Fibroblast of pulmonary artery (primary cell): ENCODE results near the gene TLK1.

Experiments used
- DNase-seq: peaks from one replicate; pipeline ENCODE4 v3.0.0-alpha.2; 2010; ENCODE audit warnings: low read depth
- H3K4me3 ChIP-seq: replicated peaks from 2 replicates; pipeline ENCODE4 v1.5.1; 2011; ENCODE audit warnings: low read depth, mild to moderate bottlenecking, control low read depth, low read length, moderate library complexity
- TF ChIP-seq, protein P1 (sequence below): IDR thresholded peaks from 2 replicates; pipeline ENCODE4 v1.5.1; 2011; ENCODE audit warnings: mild to moderate bottlenecking, control low read depth, low read length, inconsistent platforms; ENCODE audit errors: missing control alignments

TLK1 gene

DNA sequence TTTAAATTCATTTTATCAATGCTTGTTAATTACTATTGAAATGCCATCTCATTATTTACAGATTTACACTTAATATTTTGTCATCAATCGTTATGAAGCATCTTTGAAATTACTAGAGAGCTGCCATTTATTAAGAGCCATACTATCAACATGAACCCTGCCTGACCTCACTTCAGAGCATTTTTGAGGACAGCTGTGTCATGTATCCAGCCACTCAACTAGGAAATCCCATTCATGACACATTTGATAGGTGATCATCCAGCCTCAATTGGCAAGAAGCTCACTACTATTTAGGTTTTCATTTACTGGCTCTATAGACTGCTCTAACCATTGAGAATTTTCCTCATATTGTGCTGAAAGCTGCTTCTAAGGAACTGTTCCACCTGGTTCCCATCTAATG, 40.6 kb upstream of the TLK1 start:
- no peak overlapping the region for H3K4me3 ChIP-seq
- no peak for DNase-seq
- TF ChIP-seq, protein P1, sequence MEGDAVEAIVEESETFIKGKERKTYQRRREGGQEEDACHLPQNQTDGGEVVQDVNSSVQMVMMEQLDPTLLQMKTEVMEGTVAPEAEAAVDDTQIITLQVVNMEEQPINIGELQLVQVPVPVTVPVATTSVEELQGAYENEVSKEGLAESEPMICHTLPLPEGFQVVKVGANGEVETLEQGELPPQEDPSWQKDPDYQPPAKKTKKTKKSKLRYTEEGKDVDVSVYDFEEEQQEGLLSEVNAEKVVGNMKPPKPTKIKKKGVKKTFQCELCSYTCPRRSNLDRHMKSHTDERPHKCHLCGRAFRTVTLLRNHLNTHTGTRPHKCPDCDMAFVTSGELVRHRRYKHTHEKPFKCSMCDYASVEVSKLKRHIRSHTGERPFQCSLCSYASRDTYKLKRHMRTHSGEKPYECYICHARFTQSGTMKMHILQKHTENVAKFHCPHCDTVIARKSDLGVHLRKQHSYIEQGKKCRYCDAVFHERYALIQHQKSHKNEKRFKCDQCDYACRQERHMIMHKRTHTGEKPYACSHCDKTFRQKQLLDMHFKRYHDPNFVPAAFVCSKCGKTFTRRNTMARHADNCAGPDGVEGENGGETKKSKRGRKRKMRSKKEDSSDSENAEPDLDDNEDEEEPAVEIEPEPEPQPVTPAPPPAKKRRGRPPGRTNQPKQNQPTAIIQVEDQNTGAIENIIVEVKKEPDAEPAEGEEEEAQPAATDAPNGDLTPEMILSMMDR: no peak

DNA sequence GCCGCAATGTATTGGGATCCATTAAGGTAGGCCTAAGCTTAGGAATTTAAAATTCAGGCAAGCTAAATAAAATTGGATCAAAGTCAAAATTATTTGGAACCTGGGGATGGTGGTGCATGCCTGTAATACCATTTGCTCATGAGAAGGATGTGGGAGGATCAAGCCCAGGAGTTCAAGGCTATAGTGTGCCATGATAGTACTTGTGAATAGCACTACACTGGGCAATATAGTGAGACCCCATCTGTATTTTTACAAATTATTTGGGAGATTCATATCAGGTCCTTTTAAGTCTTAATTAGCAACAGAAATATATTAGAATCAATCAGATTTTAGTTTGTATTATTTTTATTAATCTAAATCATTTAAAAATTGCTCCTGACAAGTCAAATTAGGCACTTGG, 39.8 kb upstream of the TLK1 start:
- TF ChIP-seq, protein P1: no peak
- no peak overlapping the region for H3K4me3 ChIP-seq
- DNase-seq: no peak

DNA sequence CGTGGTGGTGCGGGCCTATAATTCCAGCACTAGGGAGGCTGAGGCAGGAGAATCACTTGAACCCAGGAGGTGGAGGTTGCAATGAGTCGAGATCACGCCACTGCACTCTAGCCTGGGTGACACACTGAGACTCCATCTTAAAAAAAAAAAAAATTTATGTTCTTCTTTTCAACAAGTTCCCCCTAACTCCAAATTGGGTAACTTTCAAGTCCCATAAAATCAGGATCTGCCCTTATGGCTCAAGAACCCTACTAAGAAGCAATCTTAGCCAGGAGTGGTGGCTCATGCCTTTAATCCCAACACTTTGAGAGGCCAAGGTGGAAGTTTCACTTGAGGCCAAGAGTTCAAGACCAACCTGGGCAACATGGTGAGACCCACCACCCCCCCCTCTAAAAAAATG, 30.3 kb upstream of the TLK1 start:
- no peak for DNase-seq
- TF ChIP-seq, protein P1: no peak
- H3K4me3 ChIP-seq: no peak overlapping the region

DNA sequence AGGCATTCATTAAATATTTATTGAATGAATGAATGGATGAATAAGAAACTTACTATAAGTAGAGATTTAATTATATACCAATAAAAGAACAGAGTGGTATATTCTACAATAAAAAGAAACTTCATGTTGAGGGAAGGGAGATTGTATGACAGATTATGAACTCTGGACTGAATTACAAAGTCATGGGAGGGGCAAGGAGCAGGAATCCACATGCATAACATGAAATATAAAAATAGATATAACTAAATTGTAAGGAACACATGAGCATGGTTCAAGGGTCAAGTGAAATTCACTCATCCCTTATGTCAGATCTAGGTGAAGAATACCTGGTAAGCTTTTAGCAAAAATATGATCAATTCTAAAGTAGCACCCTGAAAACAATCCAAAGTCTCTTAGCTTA, 27.1 kb upstream of the TLK1 start:
- H3K4me3 ChIP-seq: no peak overlapping the region
- TF ChIP-seq, protein P1: no peak
- no peak for DNase-seq

DNA sequence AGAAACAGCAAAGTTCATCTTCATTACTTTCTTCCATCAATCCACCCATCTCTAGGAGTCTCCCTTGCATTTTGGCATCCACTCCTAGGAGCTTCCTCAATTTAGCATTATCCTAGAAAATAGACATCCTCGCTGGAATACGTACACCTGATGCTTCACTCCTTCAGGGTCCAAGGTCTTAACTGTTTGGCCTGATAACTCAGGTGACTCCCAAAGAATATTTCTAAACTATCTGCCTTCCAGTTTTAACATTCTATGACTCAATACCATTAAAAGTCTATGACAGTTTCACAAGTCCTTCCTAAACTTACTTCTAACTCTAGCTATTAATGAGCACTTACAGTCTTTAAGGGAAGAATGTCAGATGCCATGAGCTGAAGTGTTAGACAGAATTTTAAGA, 26.5 kb upstream of the TLK1 start:
- TF ChIP-seq, protein P1: no peak
- no peak for DNase-seq
- H3K4me3 ChIP-seq: no peak overlapping the region

DNA sequence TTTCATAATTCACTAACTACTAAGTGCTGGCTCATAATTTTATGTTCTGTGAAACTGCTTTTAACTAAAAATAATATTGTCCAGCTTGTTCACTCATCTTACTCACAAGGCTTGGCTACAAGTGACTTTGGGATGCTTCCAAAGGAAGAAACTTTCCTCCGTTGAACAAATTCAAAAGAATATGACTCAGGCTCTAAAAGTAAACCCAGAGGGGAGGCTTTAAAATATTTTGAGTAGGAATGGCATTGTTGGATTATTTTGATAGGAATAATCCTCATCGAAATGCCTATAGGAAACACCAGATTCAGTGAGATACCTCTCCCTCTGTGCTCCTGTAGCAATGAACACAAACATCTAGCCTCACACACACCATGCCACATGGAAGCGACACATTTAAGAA, 25.2 kb upstream of the TLK1 start:
- DNase-seq: peak; percentile 46
- H3K4me3 ChIP-seq: no peak overlapping the region
- TF ChIP-seq, protein P1: no peak

DNA sequence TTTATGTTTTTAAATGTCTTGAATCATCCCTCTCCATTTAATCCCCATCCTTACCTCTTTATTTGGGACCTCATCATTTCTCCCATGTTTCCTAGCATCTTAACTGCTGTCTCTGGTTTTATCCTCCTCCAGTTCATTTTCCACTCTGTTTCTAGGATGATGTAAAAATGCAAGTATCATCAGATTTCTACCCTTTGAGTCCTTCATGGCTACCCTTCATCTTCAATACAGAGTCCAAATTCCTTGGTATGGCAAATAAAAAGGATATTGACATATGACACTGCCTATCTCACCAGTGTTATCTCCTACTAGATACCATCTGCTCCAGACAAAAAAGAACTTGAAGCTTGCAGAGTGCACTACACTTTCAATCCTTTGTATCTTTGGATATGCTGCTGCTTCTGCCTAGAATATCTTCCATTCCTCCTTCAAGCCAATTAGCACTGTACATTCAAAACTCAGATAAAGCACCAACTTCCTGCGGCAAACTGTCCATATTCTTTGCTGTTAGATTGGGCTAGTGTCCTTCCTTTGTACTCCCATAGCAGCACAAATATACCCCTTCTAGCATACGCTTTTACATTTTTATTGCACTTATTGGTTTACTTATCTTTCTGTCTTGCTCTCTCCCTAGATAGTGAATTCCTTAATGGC, 24.6 kb upstream of the TLK1 start:
- no peak for DNase-seq
- TF ChIP-seq, protein P1: no peak
- H3K4me3 ChIP-seq: no peak overlapping the region
